Inferior parietal cortex (tissue), 1 donor: ENCODE data around the gene HCFC2.
A peak's percentile ranks its signal among the peaks of the same experiment; 100 is the strongest.

ENCODE experiments used
- DNase-seq: peaks from one replicate; pipeline ENCODE4 v3.0.0-alpha.2; 2016; ENCODE audit errors: extremely low spot score

The HCFC2 gene

DNA sequence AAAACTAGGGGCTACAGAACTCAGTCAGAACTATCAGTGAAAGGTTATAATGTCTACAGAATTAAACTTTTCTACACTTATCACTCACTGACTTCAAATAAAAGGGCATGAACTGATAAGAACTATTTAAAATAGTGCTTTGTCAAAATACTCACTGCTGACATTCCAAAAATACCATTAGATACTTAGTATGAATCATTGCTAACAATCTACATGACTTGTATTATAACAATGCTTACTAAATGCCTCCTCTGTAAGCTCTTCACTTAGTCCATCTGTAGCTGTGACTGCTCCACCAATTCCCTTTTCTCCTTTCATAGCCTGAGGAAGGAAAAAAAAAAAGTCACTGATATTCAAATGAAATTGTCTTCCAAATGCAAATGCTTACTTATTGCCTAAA lies 56.7 kb downstream of the HCFC2 start:
- DNase-seq, result no peak

DNA sequence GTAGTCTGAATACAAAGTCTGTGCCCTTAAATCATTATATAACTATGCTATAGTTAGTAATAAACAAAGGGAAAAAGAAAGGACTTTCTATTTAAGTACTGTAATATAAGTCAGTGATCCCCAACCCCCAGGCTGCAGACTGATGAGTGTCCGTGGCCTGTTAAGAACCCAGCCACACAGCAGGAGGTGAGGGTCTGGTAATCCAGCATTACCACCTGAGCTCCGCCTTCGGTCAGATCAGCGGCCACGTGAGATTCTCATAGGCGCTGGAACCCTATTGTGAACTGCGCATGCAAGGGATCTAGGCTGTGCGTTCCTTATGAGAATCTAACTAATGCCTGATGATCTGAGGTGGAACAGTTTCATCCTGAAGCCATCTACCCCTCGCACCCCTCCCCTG lies 58.0 kb downstream of the HCFC2 start:
- DNase-seq, result no peak

DNA sequence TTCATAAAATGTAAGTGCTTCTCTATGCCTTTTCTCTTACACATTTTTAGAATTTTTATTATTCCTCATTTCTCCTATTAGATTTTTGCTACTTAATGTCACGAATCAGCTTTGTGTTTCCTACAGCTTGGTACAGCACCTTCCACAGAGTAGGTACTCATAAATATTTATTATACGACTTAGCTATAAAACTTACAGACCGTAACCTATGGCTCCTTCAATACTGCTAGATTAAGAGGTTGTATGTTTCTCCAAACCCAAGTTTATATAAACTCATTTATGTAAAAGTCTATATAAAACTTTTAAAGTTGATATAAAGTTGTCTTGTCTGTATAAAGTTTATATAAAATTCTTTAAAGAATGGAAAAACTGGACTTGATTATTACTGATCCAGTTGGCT lies 62.2 kb downstream of the HCFC2 start:
- DNase-seq, result no peak

DNA sequence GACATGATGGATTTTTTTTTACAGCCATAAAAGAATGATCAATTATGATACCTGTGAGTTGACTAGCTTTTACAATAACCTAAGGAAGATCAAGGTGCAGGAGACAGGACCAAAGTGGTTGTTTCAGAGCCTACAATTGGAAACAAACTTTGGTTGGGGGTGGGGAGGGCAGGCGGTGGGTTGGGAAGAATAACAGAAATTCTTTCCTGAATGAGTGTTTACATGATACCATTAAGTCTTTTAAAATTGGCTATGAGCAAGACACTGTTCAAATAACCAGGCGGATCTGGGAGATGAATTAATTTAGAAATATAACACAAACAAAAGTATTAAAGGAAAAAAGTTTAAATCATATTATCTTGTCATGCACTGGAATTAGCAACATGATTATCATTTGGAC lies 66.4 kb downstream of the HCFC2 start:
- no peak for DNase-seq

DNA sequence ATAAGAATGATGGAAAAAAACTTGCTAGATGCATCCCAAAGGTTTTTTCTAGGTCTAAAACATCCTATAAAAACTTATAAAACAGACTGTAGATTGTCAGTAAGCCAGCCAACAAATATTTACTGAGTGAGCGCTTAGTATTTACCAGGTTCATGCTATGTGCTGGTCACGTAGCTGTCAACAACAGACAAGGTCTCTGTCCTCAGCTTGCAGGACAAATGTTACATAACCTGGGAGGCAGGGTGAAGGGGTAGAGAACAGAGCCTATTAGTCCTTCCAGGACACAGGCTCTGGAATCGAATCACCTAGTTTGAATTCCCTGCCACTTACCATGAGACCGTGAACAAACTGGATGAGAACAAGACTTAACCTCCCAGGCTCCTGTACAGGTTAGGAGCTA lies 67.3 kb downstream of the HCFC2 start:
- DNase-seq, result no peak

GRCh38 chr12:104132351-104132956 lies 68.1 kb downstream of the HCFC2 start:
- no peak for DNase-seq

DNA sequence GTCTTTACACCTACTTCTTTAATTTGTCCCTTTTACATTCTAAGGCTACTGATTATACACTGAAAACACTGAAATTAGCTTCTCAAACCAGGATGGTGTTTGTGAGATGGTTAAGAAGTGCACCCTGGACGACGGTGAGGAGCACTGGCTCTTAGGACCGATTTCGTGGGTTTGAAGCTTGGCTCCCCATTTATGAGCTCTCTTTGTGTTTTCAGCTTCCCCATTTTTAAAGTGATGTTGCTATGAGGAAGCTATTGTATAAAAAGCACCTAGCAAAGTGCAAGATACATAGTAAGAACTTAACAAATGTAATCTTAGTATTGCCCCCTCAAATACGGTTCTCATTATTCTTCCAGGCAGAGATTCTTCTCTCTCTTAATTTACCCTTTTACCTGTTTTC lies 69.0 kb downstream of the HCFC2 start:
- DNase-seq, result no peak

DNA sequence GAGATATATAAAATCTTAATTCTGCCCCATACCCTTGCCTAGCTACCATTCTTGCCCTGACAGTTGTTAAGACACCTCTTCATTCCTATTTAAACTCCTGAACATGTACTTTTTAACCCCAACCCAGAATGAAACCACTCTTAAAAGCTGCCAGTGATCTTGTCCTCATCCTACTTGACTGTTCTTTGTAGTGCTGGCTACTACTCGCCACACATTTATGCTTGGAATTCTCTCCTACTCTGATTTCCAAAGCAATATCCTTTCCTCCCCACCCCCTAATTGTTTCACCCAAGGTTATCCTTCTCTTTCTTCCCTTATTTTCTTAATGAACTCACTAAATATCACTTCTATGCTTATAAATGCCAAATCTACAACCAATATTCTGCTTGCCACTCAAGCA lies 69.5 kb downstream of the HCFC2 start:
- no peak for DNase-seq

GRCh38 chr12:104134882-104135281 lies 70.6 kb downstream of the HCFC2 start:
- no peak for DNase-seq

- no peak for DNase-seq
These were observed 72.2 kb downstream of the HCFC2 start for GRCh38 chr12:104136577-104136976.

- DNase-seq, result no peak
These were observed 72.9 kb downstream of the HCFC2 start for GRCh38 chr12:104137001-104137901.

GRCh38 chr12:104137902-104138796 lies 73.8 kb downstream of the HCFC2 start, which contains the start of gene NFYB:
TSS of gene NFYB (minus strand) at chr12:104138210. CDS start at chr12:104135453, 2,757 bp downstream.
- peak; percentile 94 for DNase-seq

GRCh38 chr12:104138797-104139152 lies 74.4 kb downstream of the HCFC2 start:
- DNase-seq, result no peak

- no peak for DNase-seq
These were observed 78.2 kb downstream of the HCFC2 start for GRCh38 chr12:104142543-104142942.

DNA sequence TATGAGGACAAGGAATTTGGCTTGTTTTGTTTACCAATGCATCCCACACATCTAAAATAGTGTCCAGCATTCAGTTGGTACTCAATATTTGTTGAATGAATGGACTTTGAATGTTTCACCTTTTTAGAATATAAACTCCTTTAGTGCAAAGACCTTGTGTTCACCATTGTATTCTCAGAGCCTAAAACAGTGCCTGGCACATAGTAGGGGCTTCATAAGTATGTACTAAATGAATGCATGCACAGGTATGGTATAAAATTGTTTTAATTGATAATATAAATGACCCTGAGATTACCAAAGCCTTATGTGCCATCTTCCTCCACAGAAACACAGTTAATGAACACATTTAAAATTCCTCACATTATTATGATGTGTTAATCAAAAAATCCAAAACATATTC lies 78.7 kb downstream of the HCFC2 start:
- DNase-seq, result no peak

DNA sequence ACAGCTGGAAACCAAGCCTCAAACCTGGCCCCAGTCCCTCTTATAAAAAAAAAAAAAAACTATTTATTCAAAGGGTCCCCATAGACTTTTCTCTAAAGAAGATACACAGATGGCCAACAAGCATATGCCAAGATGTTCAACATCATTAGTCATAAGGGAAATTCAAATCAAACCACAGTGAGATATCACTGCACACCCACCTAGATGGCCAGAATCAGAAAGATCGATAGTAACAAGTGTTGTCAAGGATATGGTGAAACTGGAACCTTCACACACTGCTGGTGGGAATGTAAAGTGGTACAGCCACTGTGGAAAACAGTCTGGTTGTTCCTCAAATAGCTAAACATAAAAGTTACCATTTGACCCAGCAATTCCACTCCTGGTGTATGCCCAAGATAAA lies 79.6 kb downstream of the HCFC2 start:
- no peak for DNase-seq

GRCh38 chr12:104147346-104147745 lies 83.0 kb downstream of the HCFC2 start:
- no peak for DNase-seq

DNA sequence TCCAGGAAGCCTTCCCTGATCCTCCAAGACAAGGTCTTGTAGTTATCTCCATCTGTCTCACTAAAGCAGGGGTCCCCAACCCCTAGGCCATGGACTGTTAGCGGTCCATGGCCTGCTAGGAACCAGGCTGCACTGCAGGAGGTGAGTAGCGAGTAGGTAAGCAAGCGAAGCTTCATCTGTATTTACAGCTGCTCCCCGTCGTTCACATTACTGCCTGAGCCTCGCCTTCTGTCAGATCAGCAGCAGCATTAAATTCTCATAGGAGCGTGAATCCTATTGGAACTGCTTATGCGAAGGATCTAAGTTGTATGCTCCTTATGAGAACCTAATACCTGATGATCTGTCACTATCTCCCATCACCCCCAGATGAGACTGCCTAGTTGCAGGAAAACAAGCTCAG lies 86.1 kb downstream of the HCFC2 start:
- DNase-seq, result no peak

DNA sequence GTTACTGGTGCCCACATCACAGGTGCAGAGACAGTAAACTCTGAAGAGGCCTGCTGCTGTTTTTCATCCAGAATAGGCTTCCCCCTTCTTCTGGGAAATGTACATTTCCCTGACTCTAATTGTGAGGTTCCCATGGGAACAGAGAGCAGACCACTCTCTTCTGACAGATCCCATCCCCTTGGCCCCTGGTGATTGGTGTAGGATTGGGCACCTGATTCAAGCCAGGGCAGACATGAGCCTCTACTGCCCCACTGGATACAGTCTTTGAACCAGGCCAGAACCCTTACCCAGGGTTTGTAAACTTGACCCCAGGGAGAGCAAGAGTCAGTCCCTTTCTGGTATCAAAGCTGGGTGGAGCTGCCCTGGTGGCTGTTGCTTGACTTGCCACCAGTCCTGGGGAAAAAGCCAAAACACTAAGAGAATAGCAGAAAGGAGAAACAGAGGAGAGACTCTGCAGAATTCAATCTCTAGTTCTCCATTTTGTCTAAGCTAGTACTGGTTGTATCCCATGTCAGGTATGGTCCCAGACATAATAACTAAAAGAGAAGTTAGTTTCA lies 88.4 kb downstream of the HCFC2 start:
- DNase-seq, result no peak

DNA sequence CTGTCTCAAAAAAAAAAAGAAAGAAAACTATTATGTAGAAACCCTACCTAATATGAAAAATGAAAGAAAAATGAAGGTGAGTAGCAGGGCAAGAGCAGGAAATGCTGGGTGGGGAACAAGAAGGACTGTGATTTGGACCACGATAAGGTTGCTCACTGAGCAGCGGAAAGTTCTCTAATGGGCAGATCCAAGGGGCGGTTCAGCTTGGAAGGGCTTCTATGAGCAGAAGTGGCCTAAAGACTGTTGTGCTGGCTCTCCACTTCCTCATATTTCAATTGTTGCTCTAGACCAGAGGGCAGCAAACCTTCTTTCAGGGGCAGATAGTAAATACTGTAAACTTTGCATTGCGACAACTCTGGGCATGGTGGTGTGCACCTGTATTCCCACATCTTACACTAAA lies 90.0 kb downstream of the HCFC2 start:
- no peak for DNase-seq

DNA sequence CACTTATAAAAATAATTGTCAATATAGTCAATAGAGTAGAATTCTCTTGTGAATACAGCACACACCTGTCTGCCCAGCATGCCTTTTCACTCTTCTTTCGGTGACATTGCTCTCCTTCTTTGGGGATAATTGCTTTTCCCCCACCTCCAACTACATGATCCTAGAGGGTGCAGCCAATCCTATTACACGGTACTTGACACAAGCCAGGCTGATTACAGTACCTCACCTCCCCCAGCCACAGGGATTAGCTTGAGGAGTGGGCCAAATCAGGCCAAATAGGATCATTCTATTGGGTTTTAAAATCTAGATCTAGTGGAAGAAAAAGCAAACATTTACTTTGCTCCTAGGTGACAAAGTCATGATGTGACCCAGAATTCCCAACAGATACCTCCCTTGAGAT lies 90.5 kb downstream of the HCFC2 start:
- no peak for DNase-seq
